Progenitor cell of endocrine pancreas (in vitro differentiated cells): ENCODE data around the gene SEMA4D. TPM values are rescaled to one million over a fixed set of nuclear protein-coding genes. Genes with fewer than 3 reads are reported as not detected.
A peak's percentile ranks its signal among the peaks of the same experiment; 100 is the strongest.

ENCODE experiments used
- DNase-seq: peaks from one replicate; pipeline ENCODE4 v3.0.0; 2021; ENCODE audit warnings: low spot score; ENCODE audit not compliant: unreplicated experiment
- H3K27ac Mint-ChIP-seq: 2 replicates; pipeline ENCODE4 v1.8.0; 2021; ENCODE audit warnings: mild to moderate bottlenecking, moderate library complexity, mixed read lengths
- H3K27me3 Mint-ChIP-seq: 2 replicates; pipeline ENCODE4 v1.8.0; 2021; ENCODE audit warnings: mixed read lengths
- H3K36me3 Mint-ChIP-seq: 2 replicates; pipeline ENCODE4 v1.8.0; 2022; ENCODE audit warnings: mixed read lengths; ENCODE audit not compliant: insufficient read depth
- H3K4me1 Mint-ChIP-seq: 2 replicates; pipeline ENCODE4 v1.8.0; 2021; ENCODE audit warnings: low read depth, mixed read lengths
- H3K4me3 Mint-ChIP-seq: 2 replicates; pipeline ENCODE4 v1.8.0; 2021; ENCODE audit warnings: low read depth, mild to moderate bottlenecking, moderate library complexity, mixed read lengths
- H3K9me3 Mint-ChIP-seq: 2 replicates; pipeline ENCODE4 v1.8.0; 2021; ENCODE audit warnings: low read depth, mixed read lengths
- total RNA-seq: library from RNA; stranded (reverse); gene quantifications from 2 replicates; pipeline ENCODE4 v1.2.1, GENCODE V29; 2021
- TF ChIP-seq, protein P1 (sequence below): fragments of 200-600 bp; sonication (generic); IDR thresholded peaks from one replicate; pipeline ENCODE4 v1.5.0; 2021; ENCODE audit warnings: antibody characterized with exemption, mild to moderate bottlenecking; ENCODE audit not compliant: unreplicated experiment

The SEMA4D gene
- total RNA-seq, 1 donor from 2014 or later = 63.1 TPM

DNA sequence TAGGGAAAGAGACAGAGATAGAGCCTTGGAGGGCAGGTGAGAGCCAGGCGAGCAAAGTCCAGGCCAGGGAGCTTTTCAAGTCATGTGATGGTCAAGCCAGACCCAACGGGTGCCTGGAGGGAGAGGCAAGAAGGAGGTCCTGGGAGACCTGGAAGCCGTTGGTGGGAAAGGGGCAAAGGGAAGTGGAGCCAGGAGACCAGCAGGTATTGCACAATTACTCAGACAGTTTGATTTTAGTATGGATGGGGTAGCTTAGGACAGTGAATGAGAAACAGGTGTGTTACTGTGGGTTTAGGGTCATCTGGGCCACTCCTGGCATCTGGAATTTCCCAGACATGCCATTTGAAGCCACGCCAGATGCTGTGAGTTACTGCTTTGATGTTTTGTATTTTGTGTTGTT lies 174.5 kb downstream of the SEMA4D start:
- Mint-ChIP-seq H3K4me1 (peaks cover 21% of the 10 kb centered on the region), H3K36me3 (no peaks in the 10 kb centered on the region), H3K27me3 (no peaks in the 10 kb centered on the region), H3K4me3 (no peak overlapping the region), H3K9me3 (no peaks in the 10 kb centered on the region), H3K27ac (peak overlapping the region; percentile 30)
- DNase-seq = no peak
- TF ChIP-seq, protein P1, sequence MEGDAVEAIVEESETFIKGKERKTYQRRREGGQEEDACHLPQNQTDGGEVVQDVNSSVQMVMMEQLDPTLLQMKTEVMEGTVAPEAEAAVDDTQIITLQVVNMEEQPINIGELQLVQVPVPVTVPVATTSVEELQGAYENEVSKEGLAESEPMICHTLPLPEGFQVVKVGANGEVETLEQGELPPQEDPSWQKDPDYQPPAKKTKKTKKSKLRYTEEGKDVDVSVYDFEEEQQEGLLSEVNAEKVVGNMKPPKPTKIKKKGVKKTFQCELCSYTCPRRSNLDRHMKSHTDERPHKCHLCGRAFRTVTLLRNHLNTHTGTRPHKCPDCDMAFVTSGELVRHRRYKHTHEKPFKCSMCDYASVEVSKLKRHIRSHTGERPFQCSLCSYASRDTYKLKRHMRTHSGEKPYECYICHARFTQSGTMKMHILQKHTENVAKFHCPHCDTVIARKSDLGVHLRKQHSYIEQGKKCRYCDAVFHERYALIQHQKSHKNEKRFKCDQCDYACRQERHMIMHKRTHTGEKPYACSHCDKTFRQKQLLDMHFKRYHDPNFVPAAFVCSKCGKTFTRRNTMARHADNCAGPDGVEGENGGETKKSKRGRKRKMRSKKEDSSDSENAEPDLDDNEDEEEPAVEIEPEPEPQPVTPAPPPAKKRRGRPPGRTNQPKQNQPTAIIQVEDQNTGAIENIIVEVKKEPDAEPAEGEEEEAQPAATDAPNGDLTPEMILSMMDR = no peak

DNA sequence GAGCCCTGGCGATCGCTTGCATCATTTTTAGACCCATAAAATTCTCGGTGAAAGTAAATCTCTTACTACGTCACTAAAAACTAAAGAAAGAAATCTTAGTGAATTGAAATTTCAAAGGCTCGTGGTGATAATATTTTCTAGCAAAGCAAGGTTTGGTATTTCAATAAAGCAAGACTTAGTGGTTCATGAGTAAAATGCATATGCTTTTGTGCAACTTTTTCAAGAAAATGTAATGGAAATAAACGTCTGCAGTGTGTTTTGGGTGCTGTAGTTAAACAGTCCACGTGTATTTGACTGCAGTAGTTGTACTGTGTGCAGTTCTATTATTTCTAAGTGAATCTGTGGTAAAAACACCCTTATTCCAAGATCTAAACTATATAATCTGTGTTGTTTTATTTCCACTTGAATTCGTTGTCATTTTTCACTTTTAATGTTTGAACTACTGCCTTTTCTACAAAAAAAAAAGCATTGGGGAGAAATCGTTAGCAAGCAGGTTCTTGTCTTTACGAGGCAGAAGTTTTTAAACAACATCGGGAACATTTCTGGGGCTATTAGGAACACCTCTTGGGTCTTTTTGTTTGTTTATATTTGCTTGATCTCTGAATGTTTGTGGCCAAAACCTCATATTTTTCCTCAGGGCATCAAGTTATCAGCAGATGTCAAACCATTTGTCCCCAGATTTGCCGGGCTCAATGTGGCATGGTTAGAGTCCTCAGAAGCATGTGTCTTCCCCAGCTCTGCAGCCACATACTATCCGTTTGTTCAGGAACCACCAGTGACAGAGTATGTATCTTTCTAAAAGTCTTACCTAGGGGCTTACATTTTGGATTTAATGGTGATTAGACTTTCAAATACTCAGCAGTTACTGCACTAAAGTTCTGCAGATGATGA lies 178.7 kb downstream of the SEMA4D start:
- H3K36me3 Mint-ChIP-seq = peaks cover 12% of the 10 kb centered on the region
- H3K27ac Mint-ChIP-seq = peak overlapping the region; percentile 95
- H3K4me1 Mint-ChIP-seq = peaks cover 29% of the 10 kb centered on the region
- H3K9me3 Mint-ChIP-seq = no peaks in the 10 kb centered on the region
- peak overlapping the region; percentile 78 for H3K4me3 Mint-ChIP-seq
- TF ChIP-seq, protein P1 = peak; percentile 18
- no peak for DNase-seq
- no peaks in the 10 kb centered on the region for H3K27me3 Mint-ChIP-seq

DNA sequence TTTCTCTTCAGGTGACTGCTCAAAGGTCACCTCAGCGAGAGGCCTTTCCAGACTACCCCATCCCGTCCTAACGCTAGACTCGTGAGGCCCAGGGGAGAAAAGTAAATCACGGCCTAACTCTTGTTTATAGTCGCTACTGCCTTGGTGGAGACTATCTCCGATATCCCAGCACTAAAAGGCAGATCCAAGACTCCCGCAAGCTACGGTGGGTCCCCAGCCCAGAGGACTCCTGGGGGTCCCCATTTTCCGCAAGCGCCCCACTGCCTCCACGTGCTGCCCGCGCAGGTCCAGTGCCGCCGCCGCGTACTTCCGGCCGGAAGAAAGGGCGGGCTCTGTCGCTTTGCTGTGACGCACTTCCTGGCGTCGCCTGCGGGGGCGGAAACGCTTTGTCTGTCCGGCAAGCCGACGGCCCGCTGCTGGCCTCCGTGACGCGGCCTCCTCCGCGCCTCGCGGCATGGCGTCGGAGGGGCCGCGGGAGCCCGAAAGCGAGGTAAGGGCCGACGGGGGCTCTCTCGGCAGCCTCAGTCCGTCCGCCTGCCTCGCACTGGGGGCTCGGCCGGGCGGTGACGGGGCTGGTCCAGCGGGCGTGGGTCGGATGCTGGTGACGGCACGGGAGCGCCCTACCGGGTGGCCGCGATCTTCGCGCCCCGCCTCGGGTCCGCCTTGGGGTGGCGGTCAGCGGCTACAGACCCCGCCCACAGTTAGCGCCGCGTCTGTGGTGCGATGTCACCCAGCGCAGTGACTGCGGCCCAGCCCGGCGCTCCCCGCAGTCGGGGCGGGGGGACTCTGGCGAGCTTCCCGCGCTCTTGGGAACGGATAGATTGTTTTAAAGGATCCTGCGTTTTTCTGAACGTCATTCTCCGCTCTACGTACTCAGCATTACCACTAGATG lies 179.5 kb downstream of the SEMA4D start, which contains the start of gene SECISBP2:
SECISBP2 (plus strand) TSS at position 378 of the 892 bp plus-strand sequence; CDS start at position 455, 77 bp downstream.
- Mint-ChIP-seq H3K4me3 (peak within 1 kb of the TSS; percentile 78), H3K27ac (peak within 1 kb of the TSS; percentile 98), H3K36me3 (peaks cover 12% of the 10 kb centered on the region), H3K9me3 (no peaks in the 10 kb centered on the region), H3K4me1 (peaks cover 36% of the 10 kb centered on the region), H3K27me3 (no peaks in the 10 kb centered on the region)
- peak; percentile 85 for DNase-seq
- TF ChIP-seq, protein P1 = peak; percentile 84

DNA sequence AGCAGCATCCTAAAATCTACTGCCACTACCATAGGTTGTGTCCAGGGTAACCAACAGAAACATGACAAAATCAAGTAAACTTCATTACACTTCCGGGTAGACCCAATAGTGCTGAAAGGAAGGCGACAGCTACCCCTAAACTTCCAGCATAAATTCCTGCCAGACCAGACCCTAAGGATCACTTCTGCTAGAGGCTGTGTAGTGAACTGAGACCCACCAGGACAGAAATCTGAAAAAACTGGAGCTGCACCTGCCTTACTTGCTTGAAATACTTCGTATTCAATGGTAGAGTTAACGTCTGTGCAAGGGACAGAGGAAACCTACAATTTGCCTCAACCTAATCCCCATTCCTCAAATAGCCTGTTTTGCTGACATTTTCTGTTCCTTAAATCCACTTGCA lies 180.6 kb downstream of the SEMA4D start:
- no peak for DNase-seq
- TF ChIP-seq, protein P1 = no peak
- H3K36me3 Mint-ChIP-seq = peaks cover 12% of the 10 kb centered on the region
- H3K4me1 Mint-ChIP-seq = peaks cover 39% of the 10 kb centered on the region
- peak overlapping the region; percentile 78 for H3K4me3 Mint-ChIP-seq
- peak overlapping the region; percentile 98 for H3K27ac Mint-ChIP-seq
- no peaks in the 10 kb centered on the region for H3K27me3 Mint-ChIP-seq
- no peaks in the 10 kb centered on the region for H3K9me3 Mint-ChIP-seq

DNA sequence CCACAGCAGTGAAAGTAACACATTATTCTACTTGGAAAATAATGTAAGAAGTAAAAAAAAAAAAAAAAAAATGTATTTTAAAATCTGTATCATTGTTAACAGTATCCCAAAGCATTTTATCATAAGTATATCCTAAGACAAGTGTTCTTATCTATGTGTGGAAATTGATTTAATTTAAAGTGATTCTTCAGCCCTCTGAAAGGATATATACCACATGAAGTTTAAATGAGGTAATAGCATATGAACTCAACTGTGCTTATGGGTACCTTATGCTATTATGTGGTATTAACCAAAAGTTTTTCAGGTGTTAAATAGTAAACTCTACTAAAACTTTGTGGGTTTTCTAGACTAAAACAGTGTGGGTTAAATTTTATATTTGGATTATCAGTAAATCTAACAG lies 182.4 kb downstream of the SEMA4D start:
- no peak for DNase-seq
- Mint-ChIP-seq H3K4me1 (peaks cover 37% of the 10 kb centered on the region), H3K36me3 (peaks cover 12% of the 10 kb centered on the region), H3K9me3 (no peaks in the 10 kb centered on the region), H3K4me3 (no peak overlapping the region), H3K27me3 (no peaks in the 10 kb centered on the region), H3K27ac (no peak overlapping the region)
- TF ChIP-seq, protein P1 = no peak
